Activated CD8-positive, alpha-beta memory T cell treated with anti-CD3 and anti-CD28 coated beads, Interleukin-2, amount 50 U/mL, for 48 hours (primary cell): Measurements from ENCODE around the gene MTREX.

Experiments
- DNase-seq: peaks from one replicate; pipeline ENCODE4 v3.0.0-alpha.2; 2020

Gene MTREX

DNA sequence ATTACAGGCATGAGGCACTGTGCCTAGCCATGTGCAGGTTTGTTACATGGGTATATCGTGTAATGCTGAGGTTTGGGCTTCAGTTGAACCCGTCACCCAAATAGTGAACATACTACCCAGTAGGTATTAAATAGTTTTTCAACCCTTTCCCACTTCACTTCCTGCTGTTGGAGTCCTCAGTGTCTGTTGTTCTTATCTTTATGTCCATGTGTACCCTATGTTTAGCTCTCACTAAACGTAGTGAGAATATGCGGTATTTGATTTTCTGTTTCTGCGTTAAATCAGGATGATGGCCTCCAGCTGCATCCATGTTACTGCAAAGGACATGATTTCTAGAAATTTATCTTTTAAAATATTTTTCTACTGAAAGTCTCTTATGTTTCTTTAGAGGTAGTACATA, 17.8 kb downstream of the MTREX start:
- no peak for DNase-seq

DNA sequence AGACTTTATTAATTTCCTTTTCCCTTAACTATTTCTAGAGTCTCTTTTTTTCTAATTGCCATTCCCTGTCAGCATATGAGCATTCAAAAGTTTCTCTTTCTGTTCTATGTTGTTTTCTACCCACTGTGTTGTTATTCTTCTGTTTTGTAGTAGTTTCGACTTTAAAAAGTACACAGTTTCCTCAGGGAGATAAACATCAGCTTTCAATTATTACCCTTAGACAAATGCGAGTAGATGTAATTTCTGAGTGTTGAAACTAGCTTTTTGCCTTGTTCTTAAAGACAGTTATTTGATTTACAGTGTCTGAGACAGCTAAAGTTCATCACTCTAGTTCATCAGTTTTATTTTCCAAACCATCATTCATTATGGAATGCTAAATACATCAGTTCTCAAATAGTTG, 19.5 kb downstream of the MTREX start:
- DNase-seq, result no peak

DNA sequence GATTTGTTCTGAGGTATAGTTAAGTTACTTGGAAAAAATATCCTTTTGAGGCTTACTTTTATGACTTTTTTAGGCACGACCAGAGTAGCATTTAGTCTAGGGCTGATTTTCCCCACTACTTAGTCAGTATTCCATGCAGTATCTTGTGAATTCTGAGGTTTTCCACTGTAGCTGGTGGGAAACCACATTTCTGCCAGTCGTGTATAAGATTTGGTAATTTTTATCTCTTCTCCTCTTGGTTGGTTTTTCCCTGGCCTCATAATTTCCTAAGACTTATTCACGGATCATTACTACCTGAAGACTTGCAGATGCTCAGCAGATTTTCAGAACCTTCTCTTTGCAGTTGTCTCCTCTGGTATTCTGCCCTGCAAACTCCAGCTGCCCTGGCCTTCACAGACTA, 23.5 kb downstream of the MTREX start:
- DNase-seq, result no peak

DNA sequence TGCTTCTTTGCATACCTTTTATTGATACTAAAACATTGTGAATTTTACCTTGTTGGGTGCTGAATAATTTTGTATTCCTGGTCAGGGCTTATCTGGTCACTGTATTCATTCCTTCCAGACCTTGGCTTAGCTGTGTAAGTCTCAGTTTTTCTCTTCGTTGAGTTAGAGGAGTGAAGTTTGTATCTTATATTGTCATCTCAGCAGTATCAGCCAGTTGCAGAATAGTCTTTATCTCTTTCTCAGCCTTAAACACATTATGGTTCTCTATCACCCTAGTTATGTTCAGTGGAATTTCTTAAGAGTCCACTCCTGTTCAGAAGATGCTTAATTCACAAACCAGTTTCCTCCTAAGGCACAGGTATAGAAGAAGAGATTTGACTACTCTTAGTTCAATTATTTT, 25.2 kb downstream of the MTREX start:
- DNase-seq, result no peak

DNA sequence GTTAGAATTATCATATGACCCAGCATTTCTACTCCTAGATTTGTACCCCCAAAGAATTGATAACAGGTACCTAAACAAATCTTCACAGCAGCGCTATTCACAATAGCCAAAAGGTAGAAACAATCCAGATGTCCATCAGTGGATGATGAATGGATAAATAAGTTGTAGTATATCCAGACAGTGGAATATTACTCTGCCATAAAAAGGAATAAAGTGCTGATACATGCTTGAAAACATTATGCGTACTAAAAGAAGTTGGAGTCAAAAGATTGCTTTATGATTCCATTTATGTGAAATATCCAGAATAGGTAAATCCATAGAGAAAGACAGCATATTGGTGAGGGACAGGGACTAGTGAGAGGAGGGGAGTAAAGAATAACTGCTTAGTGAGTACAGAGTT, 26.0 kb downstream of the MTREX start:
- DNase-seq, result no peak

DNA sequence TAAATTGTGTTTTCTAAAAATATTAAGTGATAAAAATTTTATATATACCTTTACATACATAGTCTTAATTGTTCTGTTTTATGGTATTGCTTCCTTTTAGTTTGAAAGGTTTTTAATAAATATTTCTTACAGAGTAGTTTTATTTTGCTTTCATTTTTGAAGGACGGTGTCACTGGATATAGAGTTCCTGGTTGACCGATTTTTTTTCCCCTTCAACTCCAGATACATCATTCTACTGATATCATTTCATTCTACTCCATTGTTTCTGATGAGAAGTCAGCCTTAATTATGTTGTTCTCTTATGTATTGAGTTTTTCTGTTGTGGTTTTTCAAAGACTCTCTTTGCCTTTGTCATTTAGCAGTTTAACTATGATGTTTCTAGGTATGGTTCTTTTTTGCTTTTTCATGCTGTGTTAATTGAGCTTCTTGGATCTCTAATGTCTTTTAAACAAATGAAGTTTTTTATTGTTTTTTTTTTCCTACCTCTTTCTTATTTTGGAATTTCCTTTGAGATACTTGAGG, 30.4 kb downstream of the MTREX start:
- DNase-seq, result no peak

DNA sequence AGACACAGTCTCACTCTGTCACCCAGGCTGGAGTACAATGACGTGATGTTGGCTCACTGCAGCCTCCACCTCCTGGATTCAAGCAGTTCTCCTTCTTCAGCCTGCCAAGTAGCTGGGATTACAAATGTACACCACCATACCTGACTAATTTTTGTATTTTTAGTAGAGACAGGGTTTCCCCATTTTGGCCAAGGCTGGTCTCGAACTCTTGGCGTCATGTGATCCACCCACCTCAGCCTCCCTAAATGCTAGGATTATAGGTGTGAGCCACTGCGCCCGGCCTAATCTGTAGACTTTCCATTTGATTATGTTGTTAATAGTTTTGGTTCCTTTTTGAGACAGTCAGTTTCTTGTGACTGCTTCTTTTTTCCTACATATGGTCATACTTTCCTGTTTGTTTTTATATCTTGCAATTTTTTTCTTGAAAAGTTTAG, 31.0 kb downstream of the MTREX start:
- DNase-seq, result peak; percentile 68

DNA sequence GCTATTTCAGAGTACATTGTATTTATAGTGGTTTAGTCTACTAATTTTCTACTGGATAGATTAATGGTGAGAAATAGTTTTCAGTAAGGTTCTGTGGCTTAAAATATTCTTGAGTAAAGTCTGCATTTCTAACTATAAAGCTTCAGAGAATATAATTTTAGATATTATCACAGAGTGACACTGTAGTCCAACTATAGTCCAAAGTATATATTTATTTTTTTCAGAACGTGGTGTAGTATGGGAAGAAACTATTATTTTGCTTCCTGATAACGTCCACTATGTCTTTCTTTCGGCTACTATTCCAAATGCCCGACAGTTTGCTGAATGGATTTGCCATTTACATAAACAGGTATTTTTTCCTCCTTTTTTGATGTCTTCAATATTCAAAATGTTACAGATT, 35.3 kb downstream of the MTREX start:
- no peak for DNase-seq

DNA sequence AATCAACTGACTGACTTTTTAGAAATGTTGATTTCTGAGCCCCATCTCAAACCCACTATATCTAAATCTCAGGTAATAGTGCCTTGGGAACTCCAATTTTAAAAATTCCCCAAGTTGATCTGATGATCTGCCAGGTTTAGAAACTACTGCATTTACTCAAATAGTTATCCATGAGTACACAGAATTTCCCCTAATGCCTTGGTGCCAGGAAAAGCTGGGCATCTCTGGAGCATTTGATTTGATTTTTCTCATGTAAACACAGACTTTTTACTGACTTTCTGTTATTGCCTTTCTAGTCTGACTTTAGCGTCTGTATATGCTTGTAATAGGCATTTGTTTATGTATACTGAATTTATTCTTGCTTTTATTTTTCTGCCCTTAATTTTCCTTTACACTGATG, 35.8 kb downstream of the MTREX start:
- DNase-seq, result no peak

DNA sequence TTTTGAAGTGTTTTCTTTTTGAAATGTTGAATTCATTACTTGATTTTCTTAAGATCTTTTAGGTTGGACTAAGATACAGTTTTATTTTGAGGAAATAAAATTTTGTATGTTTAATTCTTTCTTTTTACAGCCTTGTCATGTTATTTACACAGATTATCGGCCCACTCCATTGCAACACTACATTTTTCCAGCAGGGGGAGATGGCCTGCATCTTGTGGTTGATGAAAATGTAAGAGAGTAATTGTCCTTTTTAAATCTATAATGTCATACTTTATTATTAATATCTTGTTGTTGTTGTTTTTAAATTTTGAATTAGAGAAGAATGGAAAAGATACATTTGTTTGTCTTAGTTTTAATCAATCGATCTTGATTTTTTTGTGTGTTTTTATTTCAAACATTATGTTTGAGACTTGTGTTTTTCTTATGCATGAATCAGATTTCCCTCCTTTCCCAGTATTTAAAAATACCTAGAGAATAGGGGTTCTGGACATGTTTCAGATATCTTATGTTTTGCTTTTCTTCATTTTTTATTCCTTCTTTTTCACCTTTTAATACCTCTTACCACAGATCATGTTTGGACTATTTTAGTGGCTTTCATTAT, 36.7 kb downstream of the MTREX start:
- DNase-seq, result peak; percentile 72

DNA sequence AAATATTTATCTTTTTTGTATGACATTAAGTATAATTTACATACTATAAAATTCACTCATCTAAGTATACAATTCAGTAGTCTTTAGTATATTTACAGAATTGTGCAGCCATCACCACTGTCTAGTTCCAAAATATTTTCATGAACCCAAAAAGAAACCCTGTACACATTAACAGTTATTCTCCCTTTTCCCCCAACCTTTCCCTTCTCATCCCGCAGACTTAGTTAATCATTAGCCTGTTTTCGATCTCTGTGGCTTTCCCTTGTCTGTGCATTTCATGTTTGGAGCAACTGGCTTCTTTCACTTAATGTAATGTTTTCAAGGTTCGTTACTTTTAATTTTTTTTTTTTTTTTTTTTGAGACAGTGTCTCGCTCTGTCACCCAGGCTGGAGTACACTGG, 37.5 kb downstream of the MTREX start:
- no peak for DNase-seq

DNA sequence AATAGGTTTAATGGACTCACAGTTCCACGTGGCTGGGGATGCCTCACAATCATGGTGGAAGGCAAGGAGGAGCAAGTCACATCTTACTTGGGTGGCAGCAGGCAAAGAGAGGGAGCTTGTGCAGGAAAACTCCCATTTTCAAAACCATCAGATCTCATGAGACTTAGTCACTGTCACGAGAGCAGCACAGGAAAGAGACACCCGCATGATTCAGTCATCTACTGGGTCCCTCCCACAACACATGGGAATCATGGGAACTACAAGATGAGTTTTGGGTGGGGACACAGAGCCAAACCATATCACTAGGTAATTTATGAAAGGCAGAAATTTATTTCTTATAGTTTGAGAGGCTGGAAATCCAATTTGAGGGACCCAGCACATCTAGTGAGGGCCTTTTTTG, 40.0 kb downstream of the MTREX start:
- no peak for DNase-seq

DNA sequence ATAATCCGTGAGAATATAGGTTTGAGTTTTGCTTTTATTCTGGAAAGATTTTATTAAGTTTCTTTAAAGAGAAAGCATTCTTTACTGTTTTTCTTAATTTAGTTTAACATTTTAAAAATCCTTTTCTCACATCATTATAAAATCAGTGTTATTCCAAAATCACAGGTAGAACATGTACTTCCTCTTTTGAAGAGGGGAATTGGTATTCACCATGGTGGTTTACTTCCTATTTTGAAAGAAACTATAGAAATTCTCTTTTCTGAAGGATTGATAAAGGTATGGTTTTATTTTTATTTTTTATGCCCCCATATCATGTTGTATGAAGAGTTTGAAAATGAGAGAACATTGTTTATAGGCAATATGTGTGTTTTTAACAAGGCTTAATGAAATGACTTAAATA, 43.0 kb downstream of the MTREX start:
- no peak for DNase-seq

DNA sequence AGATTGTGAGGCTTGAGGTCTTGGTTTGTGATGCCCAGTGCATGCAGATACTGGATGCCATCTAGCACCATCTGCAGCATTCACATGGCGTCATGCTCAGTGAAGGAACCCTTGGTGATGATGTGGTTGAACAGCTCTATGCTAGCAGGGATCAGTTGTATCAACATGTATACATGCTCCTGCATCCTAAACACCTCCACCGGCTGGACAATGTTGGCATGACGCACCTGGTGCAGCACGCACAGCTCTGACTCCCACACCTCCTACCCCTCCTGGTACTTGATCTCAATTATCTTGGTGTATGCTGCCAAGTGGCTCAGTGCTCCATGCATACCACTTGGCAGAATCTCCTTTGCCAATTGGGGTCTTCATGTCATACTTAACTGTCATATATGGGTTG, 49.1 kb downstream of the MTREX start:
- no peak for DNase-seq

DNA sequence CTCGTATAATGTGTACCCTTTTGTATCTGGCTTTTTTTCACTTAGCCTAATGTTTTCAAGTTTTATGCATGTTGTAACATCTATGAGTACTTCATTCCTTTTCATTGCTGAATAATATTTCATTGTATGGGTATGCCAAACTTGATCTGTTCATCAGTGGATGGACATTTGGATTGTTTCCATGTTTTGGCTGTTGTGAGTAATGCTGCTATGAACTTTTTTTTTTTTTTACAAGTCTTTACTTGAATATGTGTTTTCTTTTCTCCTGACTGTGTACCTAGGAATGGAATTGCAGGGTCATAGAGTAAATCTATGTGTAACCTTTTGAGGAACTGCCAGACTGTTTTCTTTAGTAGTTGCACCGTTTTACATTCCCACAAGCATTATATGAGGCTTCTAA, 52.4 kb downstream of the MTREX start:
- DNase-seq, result no peak

DNA sequence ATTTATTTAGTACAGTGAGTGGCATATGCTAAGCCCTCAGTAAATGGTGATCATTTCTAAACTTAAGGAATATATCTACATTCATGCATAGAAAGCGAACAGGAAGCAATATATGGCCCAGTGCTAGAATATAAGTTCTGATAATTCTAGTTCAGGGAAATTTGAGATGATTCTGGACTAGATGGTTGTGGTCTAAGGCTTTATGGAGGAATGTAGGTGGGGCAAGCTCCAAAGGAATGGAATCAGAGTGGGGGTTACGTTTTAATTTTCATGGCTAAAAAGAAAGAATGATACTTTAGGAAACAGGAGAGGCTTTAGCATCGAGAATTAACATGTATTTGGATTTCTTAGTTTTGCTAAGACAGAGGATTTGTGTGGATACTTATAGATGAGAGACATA, 56.1 kb downstream of the MTREX start:
- DNase-seq, result no peak

DNA sequence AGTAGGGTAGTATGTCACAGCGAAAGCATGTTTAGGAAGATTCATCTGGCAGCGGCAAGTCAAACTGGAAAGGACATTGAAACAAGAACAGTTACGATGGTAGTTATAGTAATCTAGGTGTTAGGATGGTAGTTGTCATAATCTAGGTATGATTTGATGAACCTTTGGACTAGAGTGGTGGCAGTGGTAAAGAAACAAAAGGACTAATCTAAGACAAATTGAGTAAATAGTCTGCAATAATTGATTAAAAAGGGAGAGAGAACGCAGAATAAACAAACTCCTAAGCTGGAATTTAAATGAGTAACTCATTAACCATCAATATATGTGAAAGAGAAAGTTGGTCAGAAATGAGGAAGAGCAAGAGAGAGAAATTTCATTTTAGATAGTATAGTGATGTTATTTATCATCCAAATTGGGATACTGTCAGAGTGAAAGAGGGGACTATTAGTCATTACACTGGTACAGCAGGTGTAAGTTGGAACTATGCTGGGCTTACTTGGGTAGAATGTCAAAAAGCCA, 56.8 kb downstream of the MTREX start:
- DNase-seq, result no peak

DNA sequence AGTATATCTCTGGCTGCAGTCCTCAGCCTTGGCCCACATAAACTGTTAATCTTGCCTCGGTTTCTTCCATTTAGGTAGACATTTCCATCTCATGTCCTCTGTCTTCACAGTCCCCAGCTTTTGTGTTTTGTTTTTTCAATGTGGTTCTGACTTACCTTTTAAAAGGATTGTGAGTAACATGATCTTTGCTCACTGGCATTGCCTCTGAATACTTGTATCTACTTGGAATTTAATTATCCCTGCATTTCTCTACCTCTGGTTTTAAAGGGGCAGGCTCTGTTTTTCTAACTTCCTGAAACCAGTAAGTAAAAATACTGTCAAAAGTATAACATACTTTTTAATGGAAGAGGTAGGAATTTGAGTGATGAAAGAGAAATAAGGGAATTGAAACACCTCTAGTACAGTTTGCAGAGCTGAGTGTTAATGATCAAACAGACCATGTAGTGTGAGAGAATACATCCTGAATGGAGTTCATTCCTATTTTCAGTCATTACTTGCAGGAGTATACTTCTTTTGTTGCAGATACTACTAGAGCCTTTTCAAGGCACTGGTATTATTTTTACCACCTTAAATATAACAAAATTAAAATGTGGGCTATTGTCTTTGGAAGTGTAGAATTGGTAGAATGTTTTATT, 62.6 kb downstream of the MTREX start:
- no peak for DNase-seq

DNA sequence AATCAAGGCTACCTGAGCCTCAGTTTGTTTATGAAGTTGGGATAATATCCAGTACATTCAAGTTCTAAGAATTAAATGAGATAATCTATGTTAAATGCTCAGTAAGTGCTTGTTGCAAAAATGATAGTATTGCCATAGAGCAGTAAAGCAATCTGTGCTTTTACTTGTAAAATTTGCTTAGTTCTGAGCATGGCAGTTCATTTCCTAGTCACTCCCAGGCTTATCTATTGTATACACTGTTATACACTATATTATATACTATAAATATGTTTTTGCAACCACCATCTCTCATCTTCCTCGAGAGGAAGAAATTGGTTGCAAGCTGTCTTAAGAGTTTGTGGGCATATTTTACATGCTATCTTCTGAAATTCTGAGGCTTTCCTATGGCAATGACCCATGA, 63.4 kb downstream of the MTREX start:
- DNase-seq, result no peak

DNA sequence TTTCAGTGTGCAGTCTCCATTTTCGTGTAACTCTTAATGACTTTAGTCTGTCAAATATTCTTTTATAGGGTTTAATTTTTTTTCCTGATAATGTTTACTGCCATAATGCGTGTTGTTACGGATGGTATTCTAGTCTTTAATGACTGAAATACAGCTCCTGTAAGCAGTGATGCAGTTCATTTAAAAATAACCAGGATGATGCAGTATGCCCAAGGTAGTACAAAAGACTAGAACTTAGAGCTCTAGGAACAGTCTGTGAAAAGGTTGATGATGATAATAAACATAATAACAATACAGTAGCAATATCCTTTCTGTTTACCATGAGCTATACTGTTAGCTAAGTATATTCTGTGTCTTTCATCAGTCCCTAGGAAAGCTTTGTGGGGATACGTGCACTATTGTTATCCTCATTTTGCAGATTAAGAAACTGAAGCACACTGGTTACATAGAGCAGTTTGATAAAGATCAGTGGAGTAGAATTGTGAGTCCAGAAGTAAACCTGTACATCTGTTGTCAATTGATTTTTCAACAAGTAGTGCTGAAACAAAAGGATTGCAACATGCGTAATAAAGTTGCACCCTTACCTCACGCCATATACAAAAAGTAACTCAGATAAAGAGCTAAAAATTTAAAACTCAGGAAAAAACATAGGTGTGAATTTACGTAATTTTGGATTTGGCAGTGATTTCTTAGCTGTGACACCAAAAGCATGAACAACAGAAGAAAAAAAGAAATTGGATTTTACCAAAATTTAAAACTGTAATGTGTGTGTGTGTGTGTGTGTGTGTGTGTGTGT, 64.5 kb downstream of the MTREX start:
- no peak for DNase-seq

DNA sequence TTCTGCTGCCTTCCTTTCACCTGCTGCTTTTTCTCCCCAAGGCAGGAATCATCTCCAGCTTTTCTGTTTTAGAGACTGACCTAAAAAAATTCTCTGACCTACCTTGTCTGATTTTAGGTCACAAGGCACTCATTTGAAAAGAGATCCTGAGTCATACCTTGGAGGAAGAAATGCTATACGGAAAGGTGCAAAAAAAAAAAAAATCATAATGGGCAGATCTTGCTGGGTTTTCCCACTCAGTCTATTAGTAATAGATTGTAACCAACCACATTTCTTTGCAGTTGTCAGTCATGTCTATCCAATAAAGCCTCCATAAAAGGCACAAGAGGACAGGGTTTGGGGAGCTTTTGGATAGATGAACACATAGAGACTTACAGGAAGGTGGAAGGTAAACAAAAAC, 70.0 kb downstream of the MTREX start:
- DNase-seq, result no peak

DNA sequence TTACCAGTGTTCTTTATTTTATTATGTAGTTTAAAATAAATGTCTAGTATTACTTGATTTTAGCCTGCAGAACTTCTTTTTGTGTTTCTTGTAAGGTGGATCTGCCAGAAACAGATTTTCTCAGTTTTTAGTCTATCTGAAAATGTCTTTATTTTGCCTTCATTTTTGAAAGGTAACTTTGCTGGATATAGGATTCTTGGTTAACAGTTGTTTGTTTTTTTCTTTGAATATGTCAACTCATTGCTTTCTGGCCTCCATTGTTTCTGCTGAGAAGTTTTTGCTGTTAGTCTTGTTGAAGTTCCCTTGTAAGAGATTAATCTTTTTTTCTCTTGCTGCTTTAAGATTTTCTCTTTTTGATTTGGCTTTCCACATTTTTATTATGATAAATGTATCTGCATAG, 75.5 kb downstream of the MTREX start:
- DNase-seq, result no peak

DNA sequence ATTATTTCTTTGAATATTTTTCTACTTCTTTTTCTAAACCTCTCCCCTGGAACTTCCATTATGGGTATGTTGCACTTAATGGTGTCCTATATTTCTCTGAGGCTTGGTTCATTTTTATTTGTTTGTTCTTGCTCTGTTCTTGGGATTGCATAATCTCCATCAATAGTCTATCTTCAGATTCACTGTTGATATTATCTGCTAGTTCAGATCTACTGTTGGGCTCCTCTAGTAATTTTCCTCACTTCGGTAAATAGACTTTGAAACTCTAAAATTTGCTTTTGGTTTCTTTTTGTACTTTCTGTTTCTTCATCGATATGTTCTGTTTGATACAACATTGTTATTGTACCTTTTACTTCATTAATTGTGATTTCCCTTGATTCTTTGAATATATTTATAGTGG, 76.3 kb downstream of the MTREX start:
- no peak for DNase-seq

DNA sequence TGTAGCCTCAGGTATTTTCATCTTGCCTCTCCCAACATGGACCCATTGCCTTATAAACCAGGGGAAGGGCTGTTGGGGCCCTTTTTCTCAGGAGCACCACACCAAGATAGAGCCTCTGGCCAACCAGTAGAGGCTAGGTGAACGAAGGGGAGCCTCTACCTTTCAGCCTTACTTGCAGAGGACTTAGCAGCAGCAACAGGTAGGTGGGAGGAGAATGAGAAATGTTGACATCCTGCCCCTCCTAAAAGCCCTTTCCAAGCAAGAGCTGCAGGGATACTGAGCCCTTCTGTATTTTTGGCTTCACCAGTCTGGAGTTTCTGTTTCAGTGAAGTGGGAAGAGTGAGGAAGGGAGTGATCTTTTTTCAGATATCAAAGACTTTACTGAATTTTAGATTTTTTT, 77.4 kb downstream of the MTREX start:
- DNase-seq, result no peak
